NCI-H2107 treated with DMSO at 0.1 percent for 48 hours (cell line): ENCODE results near the gene SLMAP.

Source experiments
- DNase-seq: peaks from one replicate; lab custom pipeline; 2025; ENCODE audit not compliant: unreplicated experiment; lab: John Stamatoyannopoulos, UW

SLMAP gene

GRCh38 chr3:57889807-57890206 is 133.7 kb downstream of the SLMAP start:
- DNase-seq = no peak

GRCh38 chr3:57890874-57891273 is 134.8 kb downstream of the SLMAP start:
- no peak for DNase-seq

GRCh38 chr3:57892423-57892822 is 136.3 kb downstream of the SLMAP start:
- no peak for DNase-seq

DNA sequence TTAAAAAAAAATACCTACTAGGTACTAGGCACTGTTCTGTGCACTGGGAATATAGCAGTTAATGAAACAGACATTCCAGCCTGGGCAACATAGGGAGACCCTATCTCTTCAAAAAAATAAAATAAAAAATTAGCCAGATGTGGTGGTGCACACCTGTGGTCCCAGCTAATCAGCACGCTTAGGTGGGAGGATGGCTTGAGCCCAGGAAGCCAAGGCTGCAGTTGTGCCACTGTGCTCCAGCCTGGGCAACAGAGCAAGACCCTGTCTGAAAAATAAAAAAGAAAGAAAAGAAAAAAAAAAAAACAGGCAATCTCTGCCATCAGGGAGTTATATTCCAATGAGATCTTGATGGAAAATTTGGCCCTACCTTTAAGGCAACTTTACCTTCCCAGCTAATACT is 137.0 kb downstream of the SLMAP start:
- DNase-seq = no peak

DNA sequence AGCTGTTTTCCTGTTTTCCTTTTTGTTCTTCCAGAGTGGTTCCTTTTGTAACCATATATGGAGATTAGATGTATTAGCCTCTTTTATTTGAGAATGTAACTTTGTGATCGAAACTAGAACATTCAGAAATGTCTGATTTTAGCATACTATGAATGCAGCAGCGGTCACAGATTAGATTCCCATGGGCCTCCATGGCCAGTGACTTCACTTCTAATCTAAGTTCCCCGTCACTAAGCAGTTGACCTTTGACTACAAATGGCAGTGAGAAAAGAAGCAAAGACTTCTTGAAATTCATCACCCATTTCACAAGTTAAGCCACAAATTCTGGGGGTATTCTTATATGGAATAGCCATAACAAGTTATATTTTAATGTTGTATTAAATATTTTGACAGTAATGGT is 137.6 kb downstream of the SLMAP start:
- DNase-seq = no peak

DNA sequence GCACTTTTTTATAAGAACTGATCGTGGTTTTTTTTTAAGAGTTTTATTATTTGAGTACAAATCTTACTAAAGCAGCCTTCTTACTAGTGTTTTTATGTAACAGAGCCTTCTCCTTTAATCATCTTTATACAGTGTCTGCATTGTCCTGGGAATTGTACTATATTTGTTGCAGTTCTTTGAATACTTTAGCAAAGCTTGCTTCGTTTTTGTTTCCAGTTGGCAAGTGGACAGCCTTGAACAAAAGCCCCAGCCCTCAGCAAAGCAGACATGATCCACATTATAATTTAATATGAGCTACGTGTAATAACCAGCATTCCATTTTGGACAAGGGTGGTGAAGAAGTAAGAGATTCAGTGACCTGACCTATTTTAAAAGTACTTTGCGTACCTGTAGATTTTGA is 139.9 kb downstream of the SLMAP start:
- no peak for DNase-seq

DNA sequence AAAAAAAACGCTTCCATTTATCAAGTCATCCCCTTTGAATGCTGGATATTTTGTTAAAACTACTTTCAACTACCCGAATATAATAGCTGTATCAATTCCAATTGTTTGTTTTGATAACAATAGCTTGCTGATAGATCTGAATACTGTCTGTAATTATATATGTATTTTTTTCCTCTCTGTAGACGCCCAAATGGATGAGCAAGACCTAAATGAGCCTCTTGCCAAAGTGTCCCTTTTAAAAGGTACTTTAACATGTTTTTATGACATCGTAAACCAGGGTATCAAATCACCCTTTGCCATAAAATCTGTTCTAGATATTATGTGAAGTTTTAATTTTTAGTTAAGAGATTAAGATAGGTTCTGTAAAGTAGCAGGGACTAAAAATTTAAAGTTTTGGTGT is 140.6 kb downstream of the SLMAP start:
- no peak for DNase-seq

DNA sequence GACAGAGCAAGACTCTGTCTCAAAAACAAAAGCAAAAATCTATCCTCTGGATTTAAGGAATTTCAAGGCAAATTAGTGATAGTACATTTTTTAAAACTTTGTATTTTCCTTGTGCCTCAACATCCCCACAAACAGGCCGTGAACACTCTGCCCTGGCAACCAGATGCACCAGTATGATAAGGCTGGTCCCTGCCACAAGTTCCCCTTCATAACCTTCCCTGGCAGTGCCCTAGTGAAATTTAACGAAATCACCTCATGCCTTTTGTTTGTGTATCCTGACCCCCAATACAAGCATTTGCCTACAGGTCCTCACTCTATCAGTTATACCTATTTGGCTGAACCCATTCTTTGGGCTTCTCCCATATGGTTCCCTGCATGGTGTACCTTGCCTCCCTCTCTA is 144.7 kb downstream of the SLMAP start:
- no peak for DNase-seq

DNA sequence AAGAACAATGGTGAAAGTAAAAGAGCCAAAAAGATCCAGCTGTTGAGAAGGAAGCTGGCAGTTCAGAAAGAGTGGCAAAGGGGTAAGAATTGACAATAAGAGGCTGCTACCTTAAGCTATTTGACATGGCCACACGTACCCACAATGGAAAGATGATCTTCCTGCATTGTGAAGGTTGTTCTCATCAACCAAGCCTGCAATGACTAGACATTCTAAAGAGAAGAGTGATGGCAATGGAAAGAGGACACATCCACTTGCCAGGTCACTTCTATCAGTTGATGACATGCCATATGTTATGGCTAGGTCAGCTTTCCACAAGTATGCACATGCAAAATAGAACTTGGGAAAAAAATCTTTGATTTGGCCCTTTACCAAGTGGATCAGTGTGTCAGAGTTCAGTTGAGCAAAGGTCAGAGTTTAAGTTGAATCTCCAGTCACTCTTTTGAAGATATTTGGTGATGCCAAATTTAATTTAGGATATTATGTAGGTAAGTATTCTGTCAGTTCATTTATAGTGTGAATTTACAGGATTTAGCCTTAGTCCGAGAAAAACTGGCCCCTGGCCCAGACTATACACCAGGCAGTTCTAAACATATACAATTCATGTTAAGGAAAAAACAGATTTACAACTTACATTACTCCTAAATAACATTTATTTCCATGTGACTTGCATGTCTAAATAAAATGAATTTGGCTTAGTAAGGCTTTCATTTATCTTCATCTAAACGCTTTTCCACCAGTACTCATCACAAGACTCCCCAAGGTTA is 147.2 kb downstream of the SLMAP start:
- no peak for DNase-seq

DNA sequence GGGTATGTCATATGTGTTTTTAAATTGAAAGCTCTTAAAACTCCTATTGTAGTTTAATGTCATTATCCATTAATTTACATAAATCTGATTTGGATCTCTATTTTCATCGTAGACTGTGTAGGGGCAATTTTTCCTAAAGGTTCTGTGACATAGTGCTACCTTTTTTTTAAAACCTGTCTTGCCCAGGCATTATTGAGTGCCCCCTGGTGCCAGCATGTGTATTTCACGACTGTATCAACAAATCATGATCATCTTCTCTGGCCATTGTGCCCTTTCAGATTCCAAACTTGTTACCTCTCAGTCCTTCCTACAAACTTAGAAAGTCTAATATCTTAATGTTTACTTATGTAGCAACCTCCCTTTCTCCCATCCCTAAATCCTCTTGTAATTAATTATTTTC is 154.9 kb downstream of the SLMAP start:
- no peak for DNase-seq

- no peak for DNase-seq
These were observed 155.5 kb downstream of the SLMAP start for GRCh38 chr3:57911593-57911992.

GRCh38 chr3:57917601-57918000 is 161.5 kb downstream of the SLMAP start:
- DNase-seq = no peak

- DNase-seq = no peak
These were observed 162.2 kb downstream of the SLMAP start for GRCh38 chr3:57918123-57918837.

GRCh38 chr3:57919987-57920386 is 163.9 kb downstream of the SLMAP start:
- DNase-seq = no peak

- DNase-seq = no peak
These were observed 167.0 kb downstream of the SLMAP start for GRCh38 chr3:57923101-57923500.

DNA sequence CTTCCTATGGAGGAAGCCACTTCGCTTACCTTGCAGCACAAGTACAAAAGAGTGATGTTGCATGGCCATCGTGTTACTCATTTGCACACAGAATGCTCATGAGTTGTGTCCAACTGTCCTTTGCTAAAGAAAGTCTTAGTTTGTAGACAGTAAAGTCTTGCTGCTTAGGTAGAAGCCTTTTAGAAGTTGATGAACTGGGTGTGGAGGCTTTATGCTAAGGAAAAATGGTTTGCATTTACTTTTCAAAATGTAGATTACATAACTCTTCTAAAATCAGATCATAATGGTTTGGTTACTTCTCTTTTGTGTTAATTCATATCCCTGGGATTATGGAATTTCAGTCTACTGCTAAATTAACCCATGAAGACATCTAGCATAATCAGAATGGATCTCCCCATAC is 167.6 kb downstream of the SLMAP start:
- no peak for DNase-seq

GRCh38 chr3:57927166-57927565 is 171.1 kb downstream of the SLMAP start:
- no peak for DNase-seq

DNA sequence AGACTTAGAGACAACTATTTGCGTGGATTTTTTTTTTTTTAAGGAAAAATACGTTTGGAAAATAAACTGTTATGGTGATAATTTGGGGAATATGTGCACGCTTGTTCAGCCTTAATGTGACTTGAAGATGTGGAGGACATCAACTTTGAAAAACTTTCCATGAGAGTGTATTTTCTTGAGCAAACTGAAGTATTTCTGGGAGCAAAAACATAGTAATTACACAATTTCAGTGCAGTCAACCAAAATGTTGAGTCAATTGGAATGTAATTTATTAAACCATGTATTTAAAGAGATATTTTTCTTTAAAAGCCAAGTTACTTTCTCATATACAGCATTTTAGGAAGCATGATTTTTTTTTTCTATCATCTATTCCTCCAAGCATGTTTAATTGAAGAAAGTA is 171.8 kb downstream of the SLMAP start:
- DNase-seq = no peak

GRCh38 chr3:57928511-57928910 is 172.4 kb downstream of the SLMAP start:
- DNase-seq = no peak

GRCh38 chr3:57929988-57930387 is 173.9 kb downstream of the SLMAP start:
- DNase-seq = no peak

- no peak for DNase-seq
These were observed 177.5 kb downstream of the SLMAP start for GRCh38 chr3:57933602-57934001.

- no peak for DNase-seq
These were observed 178.3 kb downstream of the SLMAP start for GRCh38 chr3:57934373-57934772.

DNA sequence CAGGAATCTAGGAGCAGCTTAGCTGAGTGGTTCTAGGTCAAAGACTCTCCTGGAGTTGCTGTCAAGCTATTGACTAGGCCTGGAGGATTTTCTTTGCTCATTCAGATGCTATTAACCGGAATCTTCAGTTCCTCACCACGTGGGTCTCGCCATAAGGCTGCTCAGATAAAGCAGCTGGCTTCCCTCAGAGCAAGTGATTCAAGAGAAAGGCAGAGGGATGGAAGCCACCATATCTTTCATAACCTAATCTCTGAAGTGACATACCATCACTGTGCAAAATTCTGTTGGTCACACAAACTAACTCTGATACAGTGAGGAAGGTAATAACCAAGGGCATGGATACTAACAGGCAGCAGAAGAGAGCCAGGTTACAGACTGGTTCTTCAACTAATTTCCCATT is 179.4 kb downstream of the SLMAP start:
- no peak for DNase-seq
